DND-41 (cell line): ENCODE results near the gene CTIF.

Experiments used
- ATAC-seq: fragments of 200-7000 bp; cut with Tn5 transposase; 3 replicates; pipeline ENCODE4 v1.9.1; 2021; ENCODE audit warnings: low read depth; ENCODE audit not compliant: insufficient read depth
- DNase-seq: peaks from one replicate; pipeline ENCODE4 v3.0.0-alpha.2; 2020
- H2AFZ ChIP-seq: 2 replicates; pipeline ENCODE4 v1.6.0; 2012; ENCODE audit warnings: low read depth, low read length
- H3K27ac ChIP-seq: 2 replicates; pipeline ENCODE4 v1.5.1; 2012; ENCODE audit warnings: low read length, inconsistent platforms
- H3K27me3 ChIP-seq: fragments of 200-600 bp; sonication (generic); 2 replicates; pipeline ENCODE4 v1.6.0; 2012; ENCODE audit warnings: low read length, mild to moderate bottlenecking, inconsistent platforms; ENCODE audit not compliant: insufficient read depth, poor library complexity
- H3K36me3 ChIP-seq: 2 replicates; pipeline ENCODE4 v1.5.1; 2012; ENCODE audit warnings: low read length, inconsistent platforms; ENCODE audit not compliant: insufficient read depth
- H3K4me1 ChIP-seq: 2 replicates; pipeline ENCODE4 v1.5.1; 2012; ENCODE audit warnings: mild to moderate bottlenecking, low read length; ENCODE audit not compliant: insufficient read depth
- H3K4me2 ChIP-seq: 2 replicates; pipeline ENCODE4 v1.6.0; 2012; ENCODE audit warnings: mild to moderate bottlenecking, moderate library complexity, low read length, inconsistent platforms; ENCODE audit not compliant: insufficient read depth
- H3K4me3 ChIP-seq, 2 experiments: fragments of 200-600 bp in 1 of 2; shearing (Covaris generic) in 1 of 2; 2 replicates each; pipeline ENCODE4 v1.5.1; 2012 to 2016; ENCODE audit warnings: inconsistent platforms in 2 of 2, low read length in 2 of 2, mild to moderate bottlenecking in 2 of 2, low read depth in 1 of 2, moderate library complexity in 1 of 2
- H3K79me2 ChIP-seq: 2 replicates; pipeline ENCODE4 v1.6.0; 2012; ENCODE audit warnings: low read length, inconsistent platforms; ENCODE audit not compliant: insufficient read depth
- H3K9ac ChIP-seq: 2 replicates; pipeline ENCODE4 v1.6.0; 2012; ENCODE audit warnings: low read depth, mild to moderate bottlenecking, inconsistent platforms, low read length, moderate library complexity
- H3K9me3 ChIP-seq: 2 replicates; pipeline ENCODE4 v1.5.1; 2012; ENCODE audit warnings: low read length, moderate library complexity, mild to moderate bottlenecking, inconsistent platforms; ENCODE audit not compliant: insufficient read depth, severe bottlenecking
- H4K20me1 ChIP-seq: 2 replicates; pipeline ENCODE4 v1.6.0; 2012; ENCODE audit warnings: low read length; ENCODE audit not compliant: insufficient read depth
- CTCF ChIP-seq: IDR thresholded peaks from 2 replicates; pipeline ENCODE4 v1.5.1; 2012; ENCODE audit warnings: borderline replicate concordance, low read length, moderate library complexity, mild to moderate bottlenecking; ENCODE audit not compliant: poor library complexity, severe bottlenecking; ENCODE audit errors: extremely low read depth
- EZH2 ChIP-seq: IDR thresholded peaks from 3 replicates; pipeline ENCODE4 v1.6.1; 2012; ENCODE audit warnings: borderline replicate concordance, low read depth, mild to moderate bottlenecking, moderate library complexity, low read length, inconsistent platforms; ENCODE audit not compliant: severe bottlenecking

The CTIF gene

GRCh38 chr18:48719388-48719787 is 180.6 kb downstream of the CTIF start:
- H3K4me2 ChIP-seq = no peak overlapping the region
- no peak overlapping the region for H2AFZ ChIP-seq
- no peaks in the 10 kb centered on the region for H3K4me1 ChIP-seq
- H3K27ac ChIP-seq = no peak overlapping the region
- H4K20me1 ChIP-seq = no peaks in the 10 kb centered on the region; the same call in 1 of the 2 replicates
- H3K4me3 ChIP-seq = no peak overlapping the region
- H3K9me3 ChIP-seq = no peaks in the 10 kb centered on the region
- DNase-seq = no peak
- no peak for ATAC-seq
- H3K36me3 ChIP-seq = no peaks in the 10 kb centered on the region
- H3K27me3 ChIP-seq = no peaks in the 10 kb centered on the region
- H3K79me2 ChIP-seq = no peaks in the 10 kb centered on the region
- no peak overlapping the region for H3K9ac ChIP-seq
- TF ChIP-seq EZH2 (no peak), CTCF (no peak)

GRCh38 chr18:48719974-48720654 is 181.3 kb downstream of the CTIF start:
- H3K79me2 ChIP-seq = no peaks in the 10 kb centered on the region
- no peak overlapping the region for H3K27ac ChIP-seq
- H3K36me3 ChIP-seq = no peaks in the 10 kb centered on the region
- ATAC-seq = no peak
- H3K4me2 ChIP-seq = no peak overlapping the region
- H2AFZ ChIP-seq = no peak overlapping the region
- H3K4me3 ChIP-seq = no peak overlapping the region
- no peak for TF ChIP-seq EZH2
- no peak for TF ChIP-seq CTCF
- H3K27me3 ChIP-seq = no peaks in the 10 kb centered on the region
- no peaks in the 10 kb centered on the region for H3K9me3 ChIP-seq
- H4K20me1 ChIP-seq = no peaks in the 10 kb centered on the region; the same call in 1 of the 2 replicates
- H3K4me1 ChIP-seq = no peaks in the 10 kb centered on the region
- no peak overlapping the region for H3K9ac ChIP-seq
- DNase-seq = no peak

GRCh38 chr18:48720655-48721025 is 181.8 kb downstream of the CTIF start:
- H3K4me3 ChIP-seq = no peak overlapping the region
- H4K20me1 ChIP-seq = no peaks in the 10 kb centered on the region; the same call in 1 of the 2 replicates
- TF ChIP-seq EZH2 (no peak), CTCF (no peak)
- H2AFZ ChIP-seq = no peak overlapping the region
- no peak overlapping the region for H3K4me2 ChIP-seq
- DNase-seq = no peak
- no peaks in the 10 kb centered on the region for H3K9me3 ChIP-seq
- no peaks in the 10 kb centered on the region for H3K4me1 ChIP-seq
- no peaks in the 10 kb centered on the region for H3K36me3 ChIP-seq
- H3K27me3 ChIP-seq = no peaks in the 10 kb centered on the region
- no peak for ATAC-seq
- H3K79me2 ChIP-seq = no peaks in the 10 kb centered on the region
- H3K9ac ChIP-seq = no peak overlapping the region
- H3K27ac ChIP-seq = no peak overlapping the region

GRCh38 chr18:48721312-48721711 is 182.5 kb downstream of the CTIF start:
- Histone ChIP-seq H3K27ac (no peak overlapping the region), H4K20me1 (no peaks in the 10 kb centered on the region; the same call in 1 of the 2 replicates), H3K79me2 (no peaks in the 10 kb centered on the region), H3K4me1 (no peaks in the 10 kb centered on the region), H3K27me3 (no peaks in the 10 kb centered on the region), H3K4me3 (no peak overlapping the region), H3K9ac (no peak overlapping the region), H2AFZ (no peak overlapping the region), H3K9me3 (no peaks in the 10 kb centered on the region), H3K36me3 (no peaks in the 10 kb centered on the region), H3K4me2 (no peak overlapping the region)
- ATAC-seq (no peak), DNase-seq (no peak)
- TF ChIP-seq EZH2 = no peak
- no peak for TF ChIP-seq CTCF
